Heart left ventricle (tissue), 16 donors: ENCODE data around the gene ST6GALNAC1. TPM values are rescaled to one million over a fixed set of nuclear protein-coding genes. Genes with fewer than 3 reads are reported as not detected.

Source experiments
- ATAC-seq, 4 donors: fragments of 200-7000 bp; cut with Tn5 transposase; one replicate each; pipeline ENCODE4 v1.9.1; 2020 to 2022; ENCODE audit warnings: moderate library complexity in 4 of 4, mild to moderate bottlenecking in 3 of 4, moderate number of reproducible peaks in 1 of 4
- DNase-seq, 5 donors: peaks; one replicate each; pipeline ENCODE4 v3.0.0-alpha.2; 2020
- H3K27ac ChIP-seq, 12 donors: fragments of 200-600 bp; sonication (generic) in 4 of 12; one replicate each; pipeline versions ENCODE4 v1.5.0 to v1.8.0; 2016 to 2022; ENCODE audit warnings: mild to moderate bottlenecking in 2 of 12
- H3K27me3 ChIP-seq, 9 donors: fragments of 200-600 bp; sonication (generic) in 2 of 9; one replicate each; pipeline versions ENCODE4 v1.5.1 to v1.8.0; 2016 to 2022; ENCODE audit warnings: mild to moderate bottlenecking in 3 of 9
- H3K36me3 ChIP-seq, 9 donors: fragments of 200-600 bp; sonication (generic) in 2 of 9; one replicate each; pipeline versions ENCODE4 v1.5.0 to v1.8.0; 2018 to 2022; ENCODE audit warnings: mild to moderate bottlenecking in 2 of 9
- H3K4me1 ChIP-seq, 12 donors: fragments of 200-600 bp; sonication (generic) in 4 of 12; one replicate each; pipeline versions ENCODE4 v1.5.0 to v1.8.0; 2016 to 2022; ENCODE audit warnings: mild to moderate bottlenecking in 3 of 12
- H3K4me3 ChIP-seq, 12 donors: fragments of 200-600 bp; sonication (generic) in 4 of 12; one replicate each; pipeline versions ENCODE4 v1.5.0 to v1.8.0; 2017 to 2022; ENCODE audit warnings: mild to moderate bottlenecking in 9 of 12, moderate library complexity in 4 of 12
- H3K9me3 ChIP-seq, 12 donors: fragments of 200-600 bp; sonication (generic) in 4 of 12; one replicate each; pipeline versions ENCODE4 v1.5.0 to v1.8.0; 2016 to 2022; ENCODE audit warnings: mild to moderate bottlenecking in 1 of 12
- CTCF ChIP-seq, 12 donors: fragments of 200-600 bp; sonication (generic) in 4 of 12; IDR thresholded peaks; one replicate each; pipeline versions ENCODE4 v1.5.0 to v1.8.0; 2018 to 2022; ENCODE audit warnings: antibody characterized with exemption in 12 of 12, mild to moderate bottlenecking in 5 of 12
- POLR2A ChIP-seq, 2 donors: fragments of 450-650 bp; IDR thresholded peaks; one replicate each; pipeline ENCODE4 v1.6.1; 2017; ENCODE audit warnings: antibody characterized with exemption in 2 of 2, mild to moderate bottlenecking in 2 of 2, moderate library complexity in 2 of 2
- WGBS, 4 donors: extraction: QIAGEN DNeasy Blood & Tissue Kit in 2 of 4; methylation state at CpG; one replicate each; pipeline versions ENCODE4 v1.1.5 to v1.1.7; 2013 to 2018; 5-methylcytosine and 5-hydroxymethylcytosine counted together
- intact Hi-C, 10 donors: fragments of 100-400 bp; cut with DNase I; formaldehyde crosslinking; loops; one replicate each; pipeline versions ENCODE4 v1.11.1 to v1.14.2; 2022
- polyA plus RNA-seq, 2 donors: library from polyadenylated mRNA; stranded (reverse); fragments of 200-250 nt; gene quantifications; one replicate each; pipeline ENCODE4 v1.2.3, GENCODE V29; 2013
- total RNA-seq, 9 donors: library from RNA; depleted of rRNA in 2 of 9; stranded (reverse); fragments of >200 nt in 2 of 9; fragmentation: NEBNext Ultra II Directional in 3 of 9; extraction: Animal tissue kit (Norgen Biotek cat#: 25700) in 3 of 9; gene quantifications; one replicate each; pipeline versions ENCODE4 v1.1.0 to v1.2.4, GENCODE V29; 2016 to 2023
- donor health status: ischemic (EF 13 %, LVEDD 7.1; RV severe dilation, severe dysfunction).
- donor health status: healthy with polysubstance abuse.
- donor health status: DM: no; HTN: yes; CAD: no.
- donor health status: DM: no; HTN: no; CAD: no.
- donor health status: ischemic (EF 25% LVEDD 6.9; RV normal size, moderate dysfunction).
- donor health status: ischemic (EF 25% LVEDD 5.7; RV mildly dilated, moderate dysfunction).
- donor health status: healthy.
- donor health status: DM: yes; HTN: yes; CAD: no.
- donor health status: ischemic (EF 35%, LVEDD 5.7; RV mildly dilated, moderate dysfunction).
- donor health status: nonischemic (EF 11% LVEDD 7.7; RV severe dilation, severe dysfunction).
- donor health status: DM: yes; HTN: yes; CAD: no.
- donor health status: PGD.
- donor health status: ischemic (EF 29% LVEDD 5.4; RV normal size, mild dysfunction).
- donor health status: nonischemic (EF 23%, LVEDD 6.1; RV moderate dilation, normal function).

The ST6GALNAC1 gene
- total and polyA plus RNA-seq, 11 donors = 1.7 to 10.3 (median 3.5) TPM

GRCh38 chr17:76689859-76690258 is 46.3 kb upstream of the ST6GALNAC1 start:
- WGBS, 4 donors = 67 to 74% (median 72%) methylated on average over 11 of the region's 11 CpGs
- intact Hi-C loops = loop anchor here in 4 of 10 donors (2.0 to 10.0 kb wide), 4 partner anchors 19 to 135 kb away; partner anchors contain the start of genes MFSD11 (in 1 of the 4) and SRSF2 (in 1 of the 4)
- Histone ChIP-seq H3K36me3 (peaks cover 0 to 13% (median 4%) of the 10 kb centered on the region in 9 donors), H3K9me3 (no peaks in the 10 kb centered on the region), H3K27ac (peak overlapping the region; percentile 86 to 99 (median 94)), H3K4me1 (peaks cover 17 to 100% (median 89%) of the 10 kb centered on the region in 12 donors), H3K27me3 (no peaks in the 10 kb centered on the region), H3K4me3 (no peak overlapping the region)
- DNase-seq (peak in 2 of 5 donors; percentile 4 to 24), ATAC-seq (no peak)
- TF ChIP-seq CTCF (IDR thresholded peaks at IDR 0.05) = no peak
- no peak for TF ChIP-seq POLR2A (IDR thresholded peaks at IDR 0.05)

GRCh38 chr17:76688165-76688622 is 44.6 kb upstream of the ST6GALNAC1 start:
- TF ChIP-seq POLR2A (IDR thresholded peaks at IDR 0.05) = no peak
- TF ChIP-seq CTCF (IDR thresholded peaks at IDR 0.05) = peak in 2 of 12 donors; percentile 14 to 29
- ATAC-seq (peak in 3 of 4 donors; percentile 22 to 28 (median 26)), DNase-seq (peak in 1 of 5 donors; percentile 76)
- Histone ChIP-seq H3K4me3 (peak overlapping the region in 1 of 12 donors; percentile 1), H3K27ac (peak overlapping the region; percentile 86 to 99 (median 93)), H3K4me1 (peaks cover 17 to 100% (median 90%) of the 10 kb centered on the region in 12 donors), H3K9me3 (no peaks in the 10 kb centered on the region), H3K27me3 (no peaks in the 10 kb centered on the region), H3K36me3 (peaks cover 0 to 30% (median 20%) of the 10 kb centered on the region in 9 donors)
- WGBS, 4 donors = 18 to 38% (median 24%) methylated on average over 9 to 11 of the region's 11 CpGs
- intact Hi-C loops = loop anchor here in 4 of 10 donors (2.0 to 10.0 kb wide), 4 partner anchors 21 to 133 kb away; partner anchors contain the start of genes MFSD11 (in 1 of the 4) and SRSF2 (in 1 of the 4)

- H3K9me3 ChIP-seq = no peaks in the 10 kb centered on the region
- intact Hi-C loops = loop anchor here in 4 of 10 donors (2.0 to 10.0 kb wide), 4 partner anchors 21 to 133 kb away; partner anchors contain the start of genes MFSD11 (in 1 of the 4) and SRSF2 (in 1 of the 4)
- DNase-seq (peak; percentile 61 to 86 (median 78)), ATAC-seq (peak; percentile 9 to 52 (median 43))
- H3K4me3 ChIP-seq = no peak overlapping the region
- H3K27me3 ChIP-seq = no peaks in the 10 kb centered on the region
- WGBS, 4 donors = 38 to 50% (median 50%) methylated on average over 24 to 26 of the region's 26 CpGs
- peaks cover 0 to 36% (median 26%) of the 10 kb centered on the region in 9 donors for H3K36me3 ChIP-seq
- H3K4me1 ChIP-seq = peaks cover 21 to 100% (median 90%) of the 10 kb centered on the region in 12 donors
- H3K27ac ChIP-seq = peak overlapping the region; percentile 86 to 99 (median 93)
- TF ChIP-seq CTCF (IDR thresholded peaks at IDR 0.05) (no peak), POLR2A (IDR thresholded peaks at IDR 0.05) (no peak)
Observed at GRCh38 chr17:76687298-76688164, 44.0 kb upstream of the ST6GALNAC1 start.
